HG02840 (cell line): ENCODE data around the gene ITGB7.
"Not testable (repeated sequence)": the region's sequence is repeated elsewhere in the genome, so short reads cannot be mapped to it uniquely, and the experiment has no call there.

ENCODE experiments used
- ATAC-seq: cut with Tn5 transposase; IDR thresholded peaks from one replicate; pipeline ENCODE4 v1.9.1; 2021; ENCODE audit warnings: mild to moderate bottlenecking, moderate library complexity, moderate number of reproducible peaks; ENCODE audit not compliant: unreplicated experiment, low FRiP score

Gene ITGB7

DNA sequence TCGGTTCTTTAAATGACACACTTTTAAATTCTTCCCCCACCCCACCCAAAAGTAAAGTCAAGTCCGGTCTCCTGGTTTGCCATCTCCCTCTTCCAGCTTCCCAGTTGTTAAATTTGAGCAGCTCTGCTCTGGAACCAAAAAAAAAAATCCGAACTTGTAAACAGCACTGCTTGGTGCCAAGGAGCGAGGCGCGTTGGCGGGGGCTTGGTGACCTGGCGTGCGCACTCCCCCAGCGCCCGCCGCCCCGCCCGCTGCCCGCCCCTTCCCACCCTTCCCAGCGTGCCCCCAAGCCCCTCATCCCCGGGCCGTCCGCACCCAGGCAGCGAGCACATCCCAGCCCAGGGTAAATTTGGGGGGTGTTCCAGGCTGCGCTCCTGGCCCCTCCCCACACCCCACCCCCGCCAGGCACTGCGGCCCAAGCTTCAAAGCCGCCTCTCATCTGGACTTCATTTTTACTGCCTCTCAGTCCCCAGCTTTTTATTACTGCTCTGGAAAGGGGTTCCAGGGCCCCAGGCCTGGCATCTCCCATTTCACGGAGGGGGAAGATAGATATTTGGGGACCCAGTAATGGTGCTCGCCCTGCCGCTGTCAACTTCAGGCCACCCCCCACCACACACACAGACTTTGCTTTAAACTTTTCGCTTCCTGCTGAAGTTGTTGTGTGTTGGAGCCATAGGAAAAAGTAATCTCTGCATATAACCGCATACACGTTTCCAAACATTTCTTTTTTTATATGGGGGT is 11.7 kb upstream of the ITGB7 start:
- no peak for ATAC-seq

DNA sequence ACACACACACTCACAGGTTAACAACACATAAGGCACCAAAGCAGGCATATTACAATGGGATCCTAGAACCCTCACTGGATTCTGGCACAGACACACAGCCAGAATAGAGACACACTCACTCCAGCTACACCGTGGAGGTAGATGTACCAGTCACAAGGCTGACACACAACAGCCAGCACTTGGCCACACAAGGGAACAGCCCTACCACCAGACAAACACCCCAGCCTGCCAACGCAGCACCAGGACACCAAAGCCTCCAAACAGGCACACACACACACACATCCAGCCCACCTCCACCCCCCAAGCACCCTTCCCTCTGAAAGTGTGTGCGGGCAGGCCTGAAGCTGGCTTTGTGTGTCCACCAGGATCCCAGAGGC is 10.9 kb upstream of the ITGB7 start:
- no peak for ATAC-seq

DNA sequence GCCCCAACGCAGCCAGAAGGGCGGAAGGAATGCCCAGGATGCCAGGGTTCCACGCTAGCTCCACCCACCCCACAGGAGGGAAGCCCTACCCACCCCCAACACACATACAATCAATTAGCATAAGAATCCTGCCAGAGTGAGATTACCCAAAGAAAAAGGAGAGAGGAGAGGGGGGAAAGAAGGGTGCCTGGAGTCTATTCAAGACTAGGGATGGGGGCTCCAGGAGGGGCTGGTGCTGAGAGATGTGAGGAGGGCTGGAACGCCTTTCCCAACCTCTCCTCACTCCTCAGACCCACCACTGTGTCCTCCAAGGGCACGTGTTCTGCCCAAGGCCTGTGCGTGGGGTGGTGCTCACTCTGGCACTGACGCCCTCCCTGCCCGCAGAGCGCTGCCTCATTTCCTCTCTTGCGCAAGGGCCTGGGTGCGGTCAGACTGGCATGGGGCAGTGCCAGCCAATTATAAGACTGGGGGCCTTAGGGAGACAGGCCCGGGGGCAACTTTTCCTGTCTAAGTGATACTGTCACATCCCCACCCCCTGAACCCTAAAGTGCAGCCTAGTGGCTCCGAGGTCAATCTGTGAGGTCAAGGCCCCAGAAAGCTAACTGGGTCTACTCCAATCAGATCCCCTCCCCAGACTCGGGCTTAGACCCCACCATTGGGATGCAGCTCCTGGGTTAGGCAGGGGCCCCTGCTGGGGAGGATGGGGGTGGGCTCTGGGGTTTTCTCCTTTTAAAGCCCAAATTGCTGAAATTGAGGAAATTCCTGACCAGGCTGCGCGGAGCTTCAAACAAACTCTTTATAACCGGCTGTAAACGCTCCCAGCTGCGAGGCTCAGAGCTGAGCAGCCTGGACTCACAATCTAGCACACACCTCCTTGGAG is 10.2 kb upstream of the ITGB7 start:
- ATAC-seq = no peak

DNA sequence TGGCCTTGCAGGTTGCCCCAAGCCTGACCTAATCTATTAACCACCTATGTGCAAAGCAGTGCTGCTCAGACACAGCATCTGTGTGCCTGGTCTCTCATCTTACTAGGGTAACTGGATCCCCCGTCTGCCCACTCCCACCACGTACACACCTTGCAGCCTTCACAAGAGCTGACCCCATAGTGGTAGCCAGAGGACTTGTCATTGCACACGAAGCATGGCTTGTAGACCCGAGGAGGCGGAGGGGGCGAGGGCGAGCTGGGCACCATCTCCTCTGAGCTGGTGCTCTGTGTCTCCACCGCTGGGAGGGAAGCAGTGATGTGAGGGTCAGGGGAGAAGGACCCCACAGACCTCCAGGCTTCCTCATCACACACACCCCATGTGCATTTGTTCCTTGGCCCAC is 8.4 kb upstream of the ITGB7 start:
- no peak for ATAC-seq

DNA sequence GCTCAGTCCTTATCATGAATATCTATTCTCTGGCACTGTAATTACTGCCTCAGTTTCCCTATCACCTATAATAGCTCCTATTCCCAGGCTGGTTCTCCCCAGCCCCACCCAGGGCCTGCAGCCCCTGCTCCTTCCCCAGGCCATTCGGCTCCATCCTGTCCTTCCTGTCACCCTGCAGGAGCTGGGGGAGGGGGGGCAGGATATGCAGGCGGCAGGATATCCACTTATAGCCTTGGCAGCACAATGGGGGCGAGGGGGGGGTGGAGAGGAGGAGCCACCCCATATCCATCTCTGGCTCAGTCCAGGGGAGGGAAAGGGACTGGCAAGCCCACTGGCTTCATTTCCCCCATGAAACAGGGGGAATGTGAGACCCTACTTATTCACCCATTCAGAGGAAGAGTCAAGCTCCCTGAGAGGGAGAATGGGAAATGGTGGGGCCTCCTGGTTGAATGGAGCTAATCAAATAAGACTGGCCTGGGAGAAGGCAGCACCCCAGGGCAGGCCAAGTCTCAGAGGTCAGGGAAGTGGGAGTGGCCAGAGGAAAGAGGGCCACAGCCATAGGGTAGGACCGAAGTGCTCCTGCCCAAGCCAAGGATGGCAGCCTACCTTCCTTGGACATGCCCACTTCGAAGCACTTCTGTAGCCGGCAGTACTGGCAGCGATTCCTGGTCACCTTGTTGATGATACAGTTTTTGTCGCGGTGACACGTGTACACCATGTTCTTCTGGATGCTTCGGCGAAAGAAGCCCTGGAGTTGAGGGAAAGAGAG is 7.8 kb upstream of the ITGB7 start:
- no peak for ATAC-seq

DNA sequence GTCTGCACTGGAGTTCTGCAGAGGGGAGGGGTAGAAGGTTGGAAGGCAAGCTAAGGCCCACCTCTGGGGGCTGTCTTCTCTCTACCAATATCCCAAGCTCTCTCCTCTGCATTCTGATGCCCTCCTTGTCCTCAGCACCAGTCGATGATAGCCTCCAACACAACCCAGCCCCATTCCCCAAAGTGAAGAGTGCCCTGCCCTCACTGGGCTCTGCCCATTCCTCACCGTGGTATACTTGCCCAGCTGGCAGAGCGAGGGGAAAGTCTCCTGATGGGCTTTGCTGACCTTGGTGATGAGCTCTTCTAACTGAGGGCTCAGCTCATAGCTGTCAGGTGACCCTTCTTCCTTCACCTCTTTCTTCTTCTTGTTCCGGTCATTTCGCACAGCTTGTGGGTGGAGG is 7.2 kb upstream of the ITGB7 start:
- no peak for ATAC-seq

DNA sequence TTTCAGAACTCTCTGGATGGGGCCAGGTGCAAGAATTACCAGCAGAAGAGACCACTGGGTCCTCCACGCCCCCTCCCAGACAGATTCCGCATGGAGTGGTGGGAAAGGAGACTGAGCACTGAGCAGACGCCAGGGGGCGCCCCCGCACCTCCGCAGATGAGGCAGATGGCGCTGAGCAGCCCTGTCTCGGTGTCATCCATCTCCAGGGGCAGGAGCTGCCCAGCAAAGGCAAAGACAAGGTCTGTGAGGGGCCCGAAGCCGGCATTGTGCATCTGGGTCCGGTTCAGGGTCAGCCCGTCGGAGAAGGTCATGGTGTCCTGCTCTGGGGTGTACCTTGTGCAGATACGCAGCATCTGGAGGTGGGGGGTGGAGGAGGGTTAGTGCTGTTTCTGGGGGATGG is 6.3 kb upstream of the ITGB7 start:
- ATAC-seq = no peak

DNA sequence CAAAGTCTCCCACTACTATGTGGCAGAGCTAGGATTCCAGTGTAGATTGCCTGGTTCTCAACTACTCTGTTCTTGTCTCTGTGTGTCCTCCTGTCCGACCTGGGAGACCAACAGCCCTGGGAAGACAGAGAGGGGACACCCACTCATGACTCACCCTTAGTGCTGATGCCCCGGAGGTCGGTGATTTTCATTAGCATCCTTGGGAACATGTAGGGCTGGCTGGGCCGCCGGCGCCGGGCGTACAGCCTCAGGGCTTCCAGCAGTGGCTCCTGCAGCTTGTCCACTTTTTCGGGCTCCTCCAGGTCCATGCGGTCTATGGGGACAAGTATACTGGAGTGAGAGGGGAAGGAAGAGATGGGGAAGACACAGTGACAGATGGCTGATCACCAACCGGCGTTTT is 5.9 kb upstream of the ITGB7 start:
- no peak for ATAC-seq

DNA sequence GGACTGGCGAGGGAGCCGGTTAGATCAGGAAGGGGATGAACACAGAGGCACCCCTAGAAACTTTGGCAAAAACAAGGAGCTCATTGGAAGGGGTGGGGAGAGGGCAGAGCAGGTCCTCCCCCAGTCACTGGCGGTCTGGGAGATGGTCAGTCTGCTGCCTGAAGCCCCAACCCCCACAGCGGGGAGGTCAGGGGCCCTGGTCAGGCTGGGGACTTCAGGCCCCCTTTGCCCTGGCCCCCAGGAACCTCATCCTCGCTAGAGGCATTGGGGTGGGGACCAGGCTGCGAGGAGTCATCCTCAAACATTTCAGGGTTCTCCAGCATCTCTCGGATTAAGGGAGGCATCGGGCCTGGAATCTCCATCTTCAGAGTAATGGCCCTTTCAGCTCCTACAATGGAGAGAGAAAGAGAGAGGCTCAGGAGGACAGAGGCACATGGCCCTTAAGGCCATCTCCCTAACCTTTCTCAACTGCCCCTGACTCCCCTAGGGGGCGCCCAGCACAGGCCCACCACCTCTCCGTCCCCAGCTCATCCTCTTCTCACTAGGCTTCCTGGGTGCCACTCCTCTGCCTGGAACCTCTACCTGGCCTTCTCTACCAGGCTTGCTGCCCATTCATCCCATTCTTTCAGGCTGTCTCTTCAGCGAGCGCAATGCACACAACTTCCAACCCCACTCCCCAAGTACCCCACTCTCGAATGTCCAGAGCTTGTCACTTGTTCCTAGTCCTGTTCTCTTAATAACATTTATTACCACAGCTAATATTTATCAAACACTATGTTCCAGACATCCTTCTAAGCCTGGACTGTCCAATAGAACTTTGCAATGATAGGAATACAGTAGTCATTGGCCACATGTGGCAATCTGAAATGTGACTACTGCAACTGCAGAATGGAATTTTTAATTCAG is 4.7 kb upstream of the ITGB7 start:
- no peak for ATAC-seq

DNA sequence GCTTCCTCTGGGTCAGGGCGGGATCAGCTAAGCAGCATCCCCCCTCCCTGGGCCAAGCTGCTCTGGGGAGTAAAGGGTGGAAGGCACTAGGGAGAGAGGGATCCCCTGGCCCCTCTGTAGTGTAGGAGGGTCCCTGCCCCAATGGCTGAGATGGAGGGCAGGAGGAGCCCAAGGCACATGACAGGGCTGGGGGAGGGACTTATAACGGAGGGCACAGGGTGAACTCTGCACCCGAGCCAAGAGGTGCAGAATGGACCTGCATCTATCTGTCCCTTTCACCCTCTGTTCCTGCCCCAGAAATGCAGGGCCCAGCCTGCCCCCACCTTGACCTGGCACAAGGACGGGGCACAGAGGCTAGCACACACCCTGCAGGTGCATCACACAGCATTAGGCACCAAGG is 3.8 kb upstream of the ITGB7 start:
- no peak for ATAC-seq

DNA sequence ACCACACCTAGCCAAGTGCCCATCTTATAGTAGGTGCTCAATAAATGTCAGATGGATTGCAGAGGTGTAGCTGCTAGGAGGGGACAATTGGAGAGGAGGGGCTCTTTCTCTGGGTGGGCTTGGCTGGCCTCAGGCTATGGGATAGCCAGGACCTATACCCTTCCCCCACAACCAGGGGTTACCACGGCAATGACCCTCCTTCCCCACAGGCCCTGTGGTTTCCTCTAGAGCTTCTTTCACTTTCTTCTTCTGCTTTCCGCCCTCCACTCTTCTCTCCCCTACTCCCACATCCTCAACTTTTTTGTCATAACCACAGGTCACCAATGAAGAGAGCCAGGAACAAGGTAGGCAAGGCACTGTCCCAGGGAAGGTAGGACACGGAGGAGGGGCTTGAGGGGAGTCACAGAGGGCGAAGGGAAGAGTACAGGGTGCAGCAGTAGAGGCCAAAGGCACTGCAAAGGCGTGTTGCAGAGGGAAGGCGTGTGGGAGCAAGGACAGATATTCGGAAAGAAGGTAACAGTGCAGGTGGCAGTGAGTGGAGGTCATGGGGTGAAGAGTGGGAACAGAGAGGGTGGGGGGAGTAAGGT is 1.9 kb upstream of the ITGB7 start:
- no peak for ATAC-seq

DNA sequence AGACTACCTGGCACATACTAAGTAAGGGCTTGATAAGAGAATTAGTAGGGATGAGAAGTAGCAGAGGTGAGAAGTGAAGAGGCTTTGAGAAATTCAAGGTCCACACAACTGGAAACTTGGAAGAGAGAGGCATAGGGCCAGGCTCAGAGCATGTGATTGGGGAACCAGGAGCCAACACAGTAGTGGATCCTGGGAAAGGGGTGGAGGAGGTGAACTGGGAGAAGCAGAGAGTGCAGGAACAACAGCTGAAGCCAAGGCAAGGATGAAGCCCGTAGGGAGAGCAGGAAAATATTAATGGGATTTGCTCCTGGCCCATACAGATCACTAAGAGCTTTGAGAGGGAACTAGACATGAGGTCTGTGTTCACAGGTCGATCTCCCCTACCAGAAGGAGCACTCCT is 1.4 kb upstream of the ITGB7 start:
- ATAC-seq = no peak

DNA sequence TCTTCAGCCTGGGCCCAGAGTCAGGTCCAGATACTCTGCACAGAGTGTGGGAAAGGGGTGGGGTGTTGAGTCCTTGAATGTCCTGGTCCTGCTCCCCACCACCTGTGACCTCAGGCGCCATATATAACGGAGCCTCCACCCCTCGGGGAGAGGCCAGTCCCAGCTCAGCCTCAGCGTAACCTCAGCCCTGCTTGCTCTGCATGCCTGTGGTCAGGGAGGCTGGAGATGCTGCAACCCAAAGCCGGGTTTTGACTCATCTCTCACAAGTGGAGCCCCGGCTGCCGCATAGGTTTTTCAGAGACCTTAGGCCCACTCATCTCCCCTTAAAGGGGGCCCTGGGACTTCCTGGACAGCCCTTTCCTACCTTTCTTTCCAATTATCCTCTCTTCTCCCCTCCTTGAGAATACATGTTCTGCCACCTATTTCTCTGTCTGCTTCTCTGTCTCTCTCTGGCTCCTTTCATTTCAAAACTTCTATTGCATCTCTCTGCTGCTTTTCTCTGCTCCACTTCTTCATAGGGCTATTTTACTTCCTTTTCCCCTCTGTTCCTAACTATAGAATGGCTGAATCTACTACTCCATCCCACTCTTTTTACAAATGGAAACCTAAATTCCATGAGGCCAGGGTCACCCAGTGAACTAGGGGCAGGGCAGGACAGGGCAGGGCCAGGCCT is 1.2 kb downstream of the ITGB7 start:
- ATAC-seq = peak; percentile 44

DNA sequence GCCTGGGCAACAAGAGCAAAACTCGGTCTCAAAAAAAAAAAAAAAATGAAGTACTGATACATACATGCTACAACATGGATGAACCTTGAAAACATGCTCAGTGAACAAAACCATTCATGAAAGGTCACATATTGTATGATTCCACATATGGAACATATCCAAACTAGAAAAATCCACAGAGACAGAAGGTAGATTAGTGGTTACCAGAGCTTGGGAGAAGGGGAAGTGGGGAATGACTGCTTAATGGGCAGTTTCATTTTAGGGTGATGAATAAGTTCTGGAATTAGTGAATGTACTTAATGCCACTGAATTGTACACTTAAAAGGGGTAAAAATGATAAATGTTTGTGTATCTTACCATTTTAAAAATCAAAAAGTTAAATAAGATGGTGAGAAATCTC is 2.7 kb downstream of the ITGB7 start:
- no peak for ATAC-seq

DNA sequence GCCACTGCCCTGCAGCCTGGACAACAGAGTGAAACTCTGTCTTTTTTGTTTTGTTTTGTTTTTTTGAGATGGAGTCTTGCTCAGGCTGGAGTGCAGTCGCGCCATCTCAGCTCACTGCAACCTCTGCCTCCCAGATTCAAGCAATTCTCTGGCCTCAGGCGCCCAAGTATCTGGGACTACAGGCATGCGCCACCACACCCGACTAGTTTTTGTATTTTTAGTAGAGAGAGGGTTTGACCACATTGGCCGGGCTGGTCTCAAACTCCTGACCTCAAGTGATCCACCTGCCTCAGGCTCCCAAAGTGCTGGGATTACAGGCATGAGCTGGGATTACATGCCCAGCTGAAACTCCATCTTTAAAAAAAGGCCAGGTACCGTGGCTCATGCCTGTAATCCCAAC is 4.7 kb downstream of the ITGB7 start:
- ATAC-seq = not testable (repeated sequence)

DNA sequence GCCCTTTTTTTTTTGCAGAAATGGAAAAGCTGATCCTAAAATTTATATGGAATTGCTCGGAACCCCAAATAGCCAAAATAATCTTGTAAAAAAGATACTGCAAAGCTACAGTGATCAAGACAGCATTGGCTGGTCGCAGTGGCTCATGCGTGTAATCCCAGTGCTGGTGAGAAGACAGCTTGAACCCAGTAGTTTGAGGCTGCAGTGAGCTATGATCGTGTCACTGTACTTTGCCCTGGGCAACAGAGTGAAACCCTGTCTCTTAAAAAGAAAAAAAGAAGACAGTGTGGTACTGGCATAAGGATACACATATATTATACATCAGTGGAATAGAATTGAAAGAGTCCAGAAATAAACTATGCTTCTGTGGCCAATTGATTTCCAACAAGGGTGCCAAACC is 5.4 kb downstream of the ITGB7 start:
- no peak for ATAC-seq

DNA sequence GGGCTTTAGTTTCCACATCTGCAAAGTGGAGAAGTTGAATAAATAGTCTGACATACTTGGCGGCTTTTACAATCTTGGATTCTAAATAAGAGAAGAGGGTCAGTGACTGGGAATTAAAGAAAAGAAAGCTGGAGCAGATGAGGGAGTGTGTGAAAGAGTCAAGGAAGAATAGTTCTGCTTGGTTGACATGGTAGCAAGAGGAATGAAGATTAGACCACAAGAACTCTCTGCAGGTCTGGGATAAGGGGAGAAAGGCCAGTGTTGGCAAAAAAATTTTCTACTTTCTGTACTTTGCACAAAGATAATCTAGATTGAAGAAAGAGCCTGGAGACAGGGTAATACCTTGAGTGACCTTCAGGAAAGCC is 5.9 kb downstream of the ITGB7 start:
- no peak for ATAC-seq

DNA sequence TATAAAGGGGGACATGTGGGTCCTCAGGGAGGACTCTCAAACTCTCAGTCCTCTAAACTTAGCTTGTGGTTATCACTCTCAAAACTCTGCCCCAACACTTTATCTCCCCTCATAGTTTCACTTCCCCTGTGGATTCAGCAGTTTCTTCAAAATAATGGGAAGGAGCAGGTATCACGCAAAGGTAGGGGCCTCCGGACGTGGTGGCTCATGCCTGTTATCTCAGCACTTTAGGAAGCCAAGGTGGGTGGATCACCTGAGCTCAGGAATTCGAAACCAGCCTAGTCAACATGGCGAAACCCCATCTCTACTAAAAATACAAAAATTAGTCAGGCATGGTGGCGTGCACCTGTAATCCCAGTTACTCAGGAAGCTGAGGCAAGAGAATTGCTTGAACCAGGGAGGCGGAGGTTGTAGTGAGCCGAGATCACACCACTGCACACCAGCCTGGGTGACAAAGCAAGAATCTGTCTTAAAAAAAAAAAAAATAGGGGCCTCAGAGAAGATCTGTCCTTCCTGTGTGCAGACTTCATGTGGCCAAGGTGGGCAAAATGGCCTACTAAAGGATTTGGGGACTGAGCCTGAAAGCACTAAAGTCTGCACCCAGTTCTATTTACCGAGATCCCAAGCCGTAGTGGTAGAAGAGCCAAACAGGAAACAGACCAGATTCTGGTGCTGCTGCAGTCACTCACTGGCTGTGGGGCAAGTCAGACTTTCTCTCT is 6.4 kb downstream of the ITGB7 start:
- peak; percentile 53 for ATAC-seq

DNA sequence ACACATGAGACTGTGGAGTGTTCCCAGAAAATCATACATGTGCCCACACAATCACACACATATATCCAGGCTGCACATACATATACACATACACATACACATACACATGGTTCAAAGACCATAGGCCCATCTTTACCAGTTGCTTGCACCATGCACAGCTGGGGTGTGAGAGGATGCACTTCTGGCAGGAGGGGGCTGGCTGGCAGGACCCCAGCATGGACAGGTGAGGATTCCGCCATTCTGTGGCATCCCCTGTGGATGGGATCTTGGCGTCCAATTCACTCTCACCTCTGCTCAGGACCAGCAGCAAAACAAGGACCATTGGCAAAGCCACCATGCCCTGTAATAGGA is 7.0 kb downstream of the ITGB7 start:
- peak; percentile 23 for ATAC-seq
